GM18505 (cell line): Measurements from ENCODE around the gene EIF3C.
"Not testable (repeated sequence)": the region's sequence is repeated elsewhere in the genome, so short reads cannot be mapped to it uniquely, and the experiment has no call there.

ENCODE experiments used
- ATAC-seq: cut with Tn5 transposase; IDR thresholded peaks from one replicate; pipeline ENCODE4 v1.9.1; 2021; ENCODE audit not compliant: unreplicated experiment

EIF3C gene

GRCh38 chr16:28711220-28712083 lies at the start of gene EIF3C:
Gene EIF3C (plus strand): TSS chr16:28711464. CDS start chr16:28711687, 223 bp downstream.
- ATAC-seq, result peak; percentile 98

GRCh38 chr16:28666264-28666663 lies 45.0 kb upstream of the EIF3C start:
- ATAC-seq, result not testable (repeated sequence)

GRCh38 chr16:28667480-28667879 lies 43.8 kb upstream of the EIF3C start:
- not testable (repeated sequence) for ATAC-seq

GRCh38 chr16:28668199-28668598 lies 43.1 kb upstream of the EIF3C start:
- not testable (repeated sequence) for ATAC-seq

- ATAC-seq, result not testable (repeated sequence)
These were observed 22.8 kb upstream of the EIF3C start for GRCh38 chr16:28688327-28688952.

- ATAC-seq, result not testable (repeated sequence)
These were observed 21.8 kb upstream of the EIF3C start for GRCh38 chr16:28689425-28689824.

- ATAC-seq, result not testable (repeated sequence)
These were observed 19.5 kb upstream of the EIF3C start for GRCh38 chr16:28691722-28692121.

- ATAC-seq, result not testable (repeated sequence)
These were observed 17.9 kb upstream of the EIF3C start for GRCh38 chr16:28693257-28693950.

GRCh38 chr16:28699792-28700191 lies 11.5 kb upstream of the EIF3C start:
- not testable (repeated sequence) for ATAC-seq

GRCh38 chr16:28700349-28700748 lies 10.9 kb upstream of the EIF3C start:
- not testable (repeated sequence) for ATAC-seq

GRCh38 chr16:28701384-28701783 lies 9.9 kb upstream of the EIF3C start:
- ATAC-seq, result not testable (repeated sequence)

- not testable (repeated sequence) for ATAC-seq
These were observed 7.0 kb upstream of the EIF3C start for GRCh38 chr16:28704246-28704645.

- ATAC-seq, result not testable (repeated sequence)
These were observed 11.8 kb downstream of the EIF3C start for GRCh38 chr16:28722852-28723650.

GRCh38 chr16:28731253-28731652 lies 20.0 kb downstream of the EIF3C start:
- ATAC-seq, result not testable (repeated sequence)

- ATAC-seq, result not testable (repeated sequence)
These were observed 21.3 kb downstream of the EIF3C start for GRCh38 chr16:28732455-28733124.

GRCh38 chr16:28739787-28740186 lies 28.5 kb downstream of the EIF3C start:
- not testable (repeated sequence) for ATAC-seq

- not testable (repeated sequence) for ATAC-seq
These were observed 29.4 kb downstream of the EIF3C start for GRCh38 chr16:28740631-28741030.

GRCh38 chr16:28741295-28741694 lies 30.0 kb downstream of the EIF3C start:
- not testable (repeated sequence) for ATAC-seq

- not testable (repeated sequence) for ATAC-seq
These were observed 35.5 kb downstream of the EIF3C start for GRCh38 chr16:28746618-28747350.
